ENCODE data around the gene HPCAL1. TPM values are rescaled to one million over a fixed set of nuclear protein-coding genes. Genes with fewer than 3 reads are reported as not detected.

HPCAL1 gene
- total RNA-seq, 4 donors from 2014 or later = 18.6 to 59.5 (median 37.1) TPM

DNA sequence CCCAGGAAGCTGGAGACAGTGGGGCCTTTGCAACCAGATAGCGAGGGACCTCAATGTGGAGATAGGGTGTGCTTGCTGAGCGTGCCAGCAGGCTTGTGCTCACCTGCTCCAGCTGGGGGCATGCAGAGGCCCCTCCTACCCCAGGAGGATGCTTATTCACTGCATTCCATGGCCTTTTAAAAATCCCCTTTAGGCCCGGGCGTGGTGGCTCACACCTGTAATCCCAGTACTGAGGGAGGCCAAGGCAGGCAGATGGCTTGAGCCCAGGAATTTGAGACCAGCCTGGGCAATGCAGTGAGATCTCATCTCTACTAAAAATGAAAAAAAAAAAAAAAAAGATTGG lies 90.9 kb downstream of the HPCAL1 start:
- no peak for TF ChIP-seq CTCF (IDR thresholded peaks at IDR 0.05; ENCODE audit: low read depth)

GRCh38 chr2:10395893-10396292 lies 93.2 kb downstream of the HPCAL1 start:
- TF ChIP-seq CTCF (IDR thresholded peaks at IDR 0.05; ENCODE audit: low read depth) = no peak

- no peak for TF ChIP-seq CTCF (IDR thresholded peaks at IDR 0.05; ENCODE audit: low read depth)
Observed at GRCh38 chr2:10396464-10396863, 93.8 kb downstream of the HPCAL1 start.

DNA sequence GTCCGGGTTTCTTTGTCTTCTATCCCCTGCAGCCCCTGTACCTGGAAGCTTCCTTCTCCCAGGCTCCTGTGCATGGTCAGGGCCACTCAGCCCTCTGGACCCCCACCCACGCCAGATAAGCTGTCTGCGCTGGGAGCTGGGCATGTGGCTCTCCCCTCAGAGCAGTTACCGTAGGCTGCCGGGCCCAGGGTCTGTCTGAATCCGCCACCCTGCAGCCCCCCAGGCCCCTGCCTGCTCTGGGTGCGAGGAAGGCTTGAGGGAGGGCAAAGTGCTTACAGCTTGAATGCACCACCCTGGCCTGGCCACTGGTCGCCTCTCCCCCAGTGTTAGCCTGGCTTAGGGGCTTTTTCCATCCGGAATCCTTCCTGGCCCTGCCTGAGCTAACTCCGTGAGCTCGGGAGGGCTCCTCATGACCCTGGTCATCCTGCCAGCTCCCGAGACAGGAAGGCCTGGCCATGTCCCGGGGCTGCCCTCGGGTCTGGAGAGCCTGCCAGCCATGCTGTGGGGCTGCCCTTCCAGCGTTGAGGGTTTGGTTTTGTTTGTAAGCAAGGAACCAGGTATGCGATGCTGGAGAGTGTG lies 94.7 kb downstream of the HPCAL1 start:
- TF ChIP-seq CTCF (IDR thresholded peaks at IDR 0.05; ENCODE audit: low read depth) = no peak

- TF ChIP-seq CTCF (IDR thresholded peaks at IDR 0.05; ENCODE audit: low read depth) = no peak
Observed at GRCh38 chr2:10397878-10398277, 95.2 kb downstream of the HPCAL1 start.

- TF ChIP-seq CTCF (IDR thresholded peaks at IDR 0.05; ENCODE audit: low read depth) = no peak
Observed at GRCh38 chr2:10398496-10398895, 95.8 kb downstream of the HPCAL1 start.

DNA sequence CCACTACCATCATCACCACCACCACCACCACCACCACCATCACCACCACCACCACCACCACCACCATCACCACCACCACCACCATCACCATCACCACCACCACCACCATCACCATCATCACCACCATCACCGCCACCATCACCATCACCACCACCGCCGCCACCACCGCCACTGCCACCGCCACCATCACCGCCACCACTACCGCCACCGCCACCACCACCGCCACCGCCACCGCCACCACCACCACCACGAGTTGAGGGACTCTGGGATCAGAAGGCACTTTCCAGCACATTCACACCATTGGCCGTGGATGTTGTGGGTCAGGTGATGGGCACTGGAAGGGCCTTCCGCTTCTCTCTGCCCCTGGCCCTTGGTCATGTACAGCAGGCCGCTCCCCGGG lies 96.7 kb downstream of the HPCAL1 start:
- TF ChIP-seq CTCF (IDR thresholded peaks at IDR 0.05; ENCODE audit: low read depth) = no peak

All from subcutaneous adipose tissue (tissue), 4 donors.